ENCODE measurements around the gene CPPED1.
A peak's percentile ranks its signal among the peaks of the same experiment; 100 is the strongest.

CPPED1 gene

DNA sequence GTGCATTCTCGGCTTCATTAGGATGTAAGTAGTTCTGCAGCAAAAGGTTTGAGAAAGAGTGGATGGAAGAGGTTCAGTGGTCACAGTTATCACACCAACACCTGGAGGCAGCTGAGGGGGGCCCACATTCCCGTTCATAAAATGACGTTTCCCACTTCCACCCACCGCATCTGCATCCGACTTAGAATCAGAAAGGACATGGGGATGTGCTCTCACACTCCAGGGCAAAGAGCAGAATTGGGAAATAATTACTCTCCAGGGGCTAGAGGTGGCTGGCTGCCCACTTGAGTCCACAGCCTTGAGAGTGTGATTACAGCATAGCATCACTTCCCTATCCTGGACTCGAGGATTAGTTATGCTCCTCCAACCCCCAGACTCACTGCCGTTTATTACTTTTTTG, 122.0 kb downstream of the CPPED1 start:
- no peak for DNase-seq (ENCODE audit: low read depth)

- no peak for DNase-seq (ENCODE audit: low read depth)
Observed at GRCh38 chr16:12680531-12680930, 123.2 kb downstream of the CPPED1 start.

- no peak for DNase-seq (ENCODE audit: low read depth)
Observed at GRCh38 chr16:12679660-12680272, 123.9 kb downstream of the CPPED1 start.

DNA sequence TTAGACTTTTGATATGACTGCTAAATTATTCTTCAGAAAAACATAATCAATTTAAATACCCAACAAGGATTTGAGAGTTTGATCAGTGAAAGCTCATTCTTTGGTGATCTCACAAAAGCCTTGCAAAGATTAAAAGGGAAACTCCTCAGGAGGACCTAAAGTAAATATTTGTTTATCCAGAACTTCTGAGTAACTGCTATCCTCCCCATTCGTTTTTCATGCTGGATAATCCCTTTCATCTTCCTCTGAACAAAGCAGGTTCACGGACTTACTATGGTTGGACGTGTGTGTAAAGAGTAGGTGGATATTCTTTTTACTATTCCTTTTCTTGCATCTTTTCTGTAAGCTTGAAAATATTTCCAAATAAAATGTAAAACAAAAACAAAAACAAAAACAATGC, 124.7 kb downstream of the CPPED1 start:
- no peak for DNase-seq (ENCODE audit: low read depth)

DNA sequence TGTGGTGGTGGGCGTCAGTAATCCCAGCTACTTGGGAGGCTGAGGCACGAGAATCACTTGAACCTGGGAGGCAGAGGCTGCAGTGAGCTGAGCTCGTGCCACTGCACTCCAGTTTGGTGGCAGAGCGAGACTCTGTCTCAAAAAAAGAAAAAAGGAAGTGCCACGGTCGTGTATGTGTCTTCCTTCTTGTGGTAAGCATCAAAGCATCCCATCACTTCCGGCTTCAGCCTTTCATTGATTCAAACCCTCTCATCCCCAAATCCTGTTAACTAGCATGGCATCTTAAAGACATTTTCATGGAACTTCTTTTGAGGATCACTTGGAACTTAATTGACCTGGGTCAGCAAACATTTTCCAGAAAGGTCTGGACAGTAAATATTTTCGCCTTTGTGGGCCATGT, 126.2 kb downstream of the CPPED1 start:
- no peak for DNase-seq (ENCODE audit: low read depth)

DNA sequence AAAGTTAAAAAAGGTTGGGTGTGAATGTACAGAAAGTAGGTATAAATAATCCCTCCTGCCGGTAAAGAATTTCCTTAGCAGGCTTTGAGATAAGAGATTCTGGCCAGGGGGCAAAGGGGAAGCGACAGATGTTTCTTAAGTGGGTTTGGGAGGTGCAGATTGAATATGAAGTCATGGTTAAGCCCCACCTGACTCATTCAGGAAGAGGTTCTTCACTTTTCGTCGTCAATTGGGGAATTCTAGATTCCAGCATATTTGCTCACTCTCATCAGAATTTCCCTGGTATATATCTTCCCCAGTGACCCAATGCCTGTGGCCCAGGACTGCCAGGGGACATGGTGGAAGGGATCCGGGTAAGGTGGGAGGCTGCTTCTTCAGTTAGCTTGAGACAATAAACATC, 127.8 kb downstream of the CPPED1 start:
- no peak for DNase-seq (ENCODE audit: low read depth)

- no peak for DNase-seq (ENCODE audit: low read depth)
Observed at GRCh38 chr16:12675046-12675445, 128.6 kb downstream of the CPPED1 start.

GRCh38 chr16:12674524-12674923, 129.2 kb downstream of the CPPED1 start:
- no peak for DNase-seq (ENCODE audit: low read depth)

DNA sequence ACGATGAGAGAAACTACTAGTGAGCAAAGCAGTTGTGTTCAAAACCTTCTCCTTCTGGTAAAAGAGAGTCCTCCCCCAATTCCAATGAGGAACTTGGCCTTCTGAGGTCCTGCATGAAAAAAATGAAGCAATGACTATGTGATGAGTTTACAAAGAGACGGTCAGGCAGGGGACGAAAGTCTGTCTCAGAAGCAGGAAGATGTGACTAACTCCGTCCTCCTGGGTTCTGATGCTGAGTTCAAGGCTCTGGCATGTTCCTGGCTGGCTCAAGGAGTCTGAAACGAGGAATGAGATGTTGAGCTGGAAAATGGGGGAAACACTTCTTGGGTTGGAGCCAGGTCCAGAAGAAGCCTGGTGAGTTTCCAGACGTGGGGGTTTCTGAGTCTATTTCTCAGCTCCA, 129.6 kb downstream of the CPPED1 start:
- DNase-seq (ENCODE audit: low read depth) = peak; percentile 39

DNA sequence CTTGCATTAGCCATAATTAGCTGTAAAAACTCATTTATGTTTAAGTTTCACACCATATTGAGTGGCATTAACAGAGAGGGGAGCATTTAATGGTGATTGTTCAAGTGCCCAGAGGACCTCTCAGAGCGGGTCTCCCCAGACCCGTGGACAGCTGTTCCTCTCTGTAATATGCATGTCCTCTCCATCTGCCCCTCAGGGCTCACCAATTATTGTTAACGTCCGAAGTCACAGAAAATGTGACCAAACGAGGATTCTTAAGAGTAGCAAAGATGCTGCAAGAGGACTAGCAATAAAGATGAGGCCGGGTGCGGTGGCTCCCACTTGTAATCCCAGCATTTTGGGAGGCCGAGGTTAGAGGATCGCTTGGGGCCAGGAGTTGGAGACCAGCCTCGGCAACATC, 130.2 kb downstream of the CPPED1 start:
- no peak for DNase-seq (ENCODE audit: low read depth)

- DNase-seq (ENCODE audit: low read depth) = no peak
Observed at GRCh38 chr16:12672986-12673385, 130.7 kb downstream of the CPPED1 start.

DNA sequence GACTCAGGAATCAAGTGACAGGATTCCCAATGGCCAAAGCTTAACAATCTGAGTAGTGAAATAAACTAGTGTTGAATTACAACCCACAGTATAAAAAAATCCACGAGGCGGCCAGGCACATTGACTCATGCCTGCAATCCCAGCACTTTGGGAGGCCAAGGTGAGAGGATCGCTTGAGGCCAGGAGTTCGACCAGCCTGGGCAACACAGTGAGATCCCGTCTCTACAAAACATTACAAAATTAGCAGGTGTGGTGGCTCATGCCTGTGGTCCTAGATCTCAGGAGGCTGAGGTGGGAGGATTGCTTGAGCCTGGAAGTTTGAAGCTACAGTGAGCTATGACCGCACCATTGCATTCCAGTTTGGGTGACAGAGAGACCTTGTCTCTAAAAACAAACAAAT, 133.8 kb downstream of the CPPED1 start:
- DNase-seq (ENCODE audit: low read depth) = no peak

- DNase-seq (ENCODE audit: low read depth) = no peak
Observed at GRCh38 chr16:12667909-12668308, 135.8 kb downstream of the CPPED1 start.

DNA sequence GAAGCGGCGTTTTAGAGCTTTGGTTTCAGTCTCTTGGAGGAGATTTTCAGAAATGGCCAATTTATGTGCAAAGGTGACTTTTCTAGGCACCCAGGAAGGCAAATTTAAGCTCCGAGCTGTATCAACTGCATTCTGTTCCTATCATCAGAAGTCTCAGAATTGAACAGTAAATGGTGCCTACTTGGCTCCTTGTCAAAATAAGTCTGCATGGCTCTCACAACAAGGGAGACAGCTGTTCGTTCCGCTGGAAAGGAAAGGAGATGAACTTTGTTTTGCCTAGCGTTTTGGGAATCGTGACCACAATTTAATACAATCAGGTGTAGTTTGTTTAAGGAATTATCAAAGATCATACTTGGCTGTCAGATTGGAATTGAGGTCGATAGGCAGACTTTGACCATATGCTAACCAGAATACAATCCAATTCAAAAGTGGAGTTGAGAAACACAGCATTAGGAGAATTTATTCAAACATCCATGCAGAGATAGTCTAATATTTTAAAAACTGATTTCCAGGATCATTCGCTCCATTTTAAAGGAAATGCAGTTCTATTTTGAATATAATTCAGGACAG, 139.4 kb downstream of the CPPED1 start:
- DNase-seq (ENCODE audit: low read depth) = no peak

GRCh38 chr16:12661656-12662172, 142.0 kb downstream of the CPPED1 start:
- no peak for DNase-seq (ENCODE audit: low read depth)

DNA sequence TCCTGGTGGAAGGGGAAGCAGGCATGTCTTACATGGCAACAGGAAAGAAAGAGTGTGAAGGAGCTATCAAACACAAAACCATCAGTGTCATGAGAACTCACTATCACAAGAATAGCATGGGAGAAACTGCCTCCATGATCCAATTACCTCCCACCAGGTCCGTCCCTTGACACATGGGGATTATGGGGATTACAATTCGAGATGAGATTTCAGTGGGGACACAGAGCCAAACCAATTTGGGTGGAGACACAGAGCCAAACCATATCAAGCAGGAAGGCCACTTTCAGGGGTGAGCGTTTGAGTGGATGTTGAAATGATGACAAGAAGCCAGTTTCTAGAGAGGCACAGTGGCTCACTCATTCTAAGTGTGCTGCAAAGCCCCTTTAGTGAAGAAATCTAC, 143.8 kb downstream of the CPPED1 start:
- no peak for DNase-seq (ENCODE audit: low read depth)

GRCh38 chr16:12658506-12658905, 145.2 kb downstream of the CPPED1 start:
- DNase-seq (ENCODE audit: low read depth) = no peak

GRCh38 chr16:12655537-12655936, 148.2 kb downstream of the CPPED1 start:
- DNase-seq (ENCODE audit: low read depth) = no peak

GRCh38 chr16:12653820-12654392, 149.8 kb downstream of the CPPED1 start:
- no peak for DNase-seq (ENCODE audit: low read depth)

- DNase-seq (ENCODE audit: low read depth) = no peak
Observed at GRCh38 chr16:12652924-12653323, 150.8 kb downstream of the CPPED1 start.

DNA sequence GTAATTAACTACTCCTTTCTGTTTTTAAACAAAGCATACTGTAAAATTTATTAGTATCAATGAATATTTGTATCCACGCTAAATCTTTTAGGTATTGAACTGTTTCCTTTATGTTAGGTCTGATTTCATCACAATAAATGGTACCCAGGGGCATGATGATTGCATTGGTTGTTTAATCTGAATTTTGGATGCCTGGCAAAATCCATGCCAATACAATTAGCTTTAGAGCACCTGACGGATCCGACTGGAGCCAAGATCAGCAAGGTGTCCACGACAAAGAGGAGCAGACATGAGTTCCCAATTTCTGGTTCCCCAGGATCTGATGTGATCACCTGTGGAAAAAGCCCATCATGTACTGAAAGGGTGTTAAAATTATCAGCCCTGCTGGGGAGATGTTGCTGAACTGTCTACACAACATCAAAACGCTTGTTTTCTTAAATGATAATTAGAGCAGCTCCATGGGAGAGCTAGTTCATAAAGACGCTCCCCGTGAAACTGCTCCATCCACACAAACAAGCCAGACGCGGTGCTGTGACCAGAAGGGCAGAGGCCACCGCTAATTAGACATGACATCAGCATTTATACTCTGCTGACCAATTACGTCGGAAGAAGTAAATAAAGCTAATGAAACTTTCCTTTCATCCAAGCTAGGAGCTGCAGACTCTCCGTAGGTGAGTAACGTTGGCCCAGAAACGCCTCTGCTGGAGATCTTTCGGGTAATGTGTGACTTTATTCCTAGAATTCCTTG, 151.7 kb downstream of the CPPED1 start:
- DNase-seq (ENCODE audit: low read depth) = no peak

DNA sequence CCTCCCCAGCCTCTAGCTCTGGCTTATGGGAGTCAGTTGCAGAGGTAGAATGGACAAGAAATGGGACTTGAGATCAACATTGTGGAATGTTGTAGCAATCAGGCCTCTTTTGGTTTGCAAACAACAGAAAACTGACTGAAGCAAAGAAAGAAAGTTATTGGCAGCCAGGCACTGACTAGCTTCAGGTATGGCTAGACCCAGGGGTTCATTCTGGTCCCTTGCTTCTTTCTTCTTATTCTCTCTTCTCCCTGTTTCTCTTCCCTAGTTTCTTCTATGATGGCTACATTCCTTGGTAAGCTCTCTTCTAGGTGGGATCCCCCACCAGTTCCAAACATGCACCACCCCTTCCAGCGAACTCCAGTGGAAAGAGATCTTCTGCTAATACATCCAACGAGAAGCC, 154.3 kb downstream of the CPPED1 start:
- no peak for DNase-seq (ENCODE audit: low read depth)

Measured in GM04503 (cell line).